Measurements from ENCODE around the gene FARP1.

- TF ChIP-seq CTCF (IDR thresholded peaks at IDR 0.05) (no peak), POLR2A (IDR thresholded peaks at IDR 0.05) (no peak)
Observed at GRCh38 chr13:98216135-98216565, 73.3 kb downstream of the FARP1 start.

Measured in body of pancreas (tissue), 4 donors.